Trophoblast cell (in vitro differentiated cells and primary cell): ENCODE measurements around the gene OR51A2.

Source experiments
- DNase-seq, 2 donors: peaks; one replicate each; pipeline ENCODE4 v3.0.0-alpha.2; 2016
- H2AFZ ChIP-seq: 2 replicates; pipeline ENCODE4 v1.6.1; 2013; ENCODE audit warnings: low read length, moderate library complexity, mild to moderate bottlenecking; ENCODE audit not compliant: insufficient read depth, poor library complexity
- H2AK5ac ChIP-seq: 2 replicates; pipeline ENCODE4 v1.6.1; 2013; ENCODE audit warnings: mild to moderate bottlenecking, low read length
- H2BK120ac ChIP-seq: 2 replicates; pipeline ENCODE4 v1.6.1; 2013; ENCODE audit warnings: low read length, mild to moderate bottlenecking, moderate library complexity; ENCODE audit not compliant: insufficient read depth, poor library complexity
- H2BK12ac ChIP-seq: 2 replicates; pipeline ENCODE4 v1.6.1; 2013; ENCODE audit warnings: mild to moderate bottlenecking, low read length, moderate library complexity
- H2BK5ac ChIP-seq: 2 replicates; pipeline ENCODE4 v1.6.1; 2013; ENCODE audit warnings: low read length, low read depth, moderate library complexity, mild to moderate bottlenecking; ENCODE audit not compliant: poor library complexity
- H3K14ac ChIP-seq: 2 replicates; pipeline ENCODE4 v1.6.1; 2013; ENCODE audit warnings: mild to moderate bottlenecking, low read length
- H3K18ac ChIP-seq: 2 replicates; pipeline ENCODE4 v1.6.1; 2013; ENCODE audit warnings: mild to moderate bottlenecking, low read length
- H3K23ac ChIP-seq: 2 replicates; pipeline ENCODE4 v1.6.1; 2013; ENCODE audit warnings: low read length
- H3K27ac ChIP-seq: 2 replicates; pipeline ENCODE4 v1.5.1; 2013; ENCODE audit warnings: low read depth, mild to moderate bottlenecking, inconsistent platforms, low read length, moderate library complexity
- H3K27me3 ChIP-seq: 2 replicates; pipeline ENCODE4 v1.6.1; 2013; ENCODE audit warnings: inconsistent platforms, mild to moderate bottlenecking, low read length, moderate library complexity; ENCODE audit not compliant: insufficient read depth
- H3K36me3 ChIP-seq, 2 experiments: 1 replicate in 1 of 2; 2 replicates in 1 of 2; pipeline ENCODE4 v1.6.1; 2013; ENCODE audit warnings: low read length in 2 of 2, mild to moderate bottlenecking in 2 of 2, moderate library complexity in 1 of 2; ENCODE audit not compliant: insufficient read depth in 2 of 2, control insufficient read depth in 1 of 2
- H3K4ac ChIP-seq: 2 replicates; pipeline ENCODE4 v1.6.1; 2013; ENCODE audit warnings: low read depth, mild to moderate bottlenecking, low read length, moderate library complexity
- H3K4me1 ChIP-seq, 2 experiments: 1 replicate in 1 of 2; 2 replicates in 1 of 2; pipeline ENCODE4 v1.6.1; 2013; ENCODE audit warnings: low read length in 2 of 2, mild to moderate bottlenecking in 2 of 2, moderate library complexity in 1 of 2; ENCODE audit not compliant: insufficient read depth in 2 of 2, control insufficient read depth in 1 of 2
- H3K4me2 ChIP-seq: 2 replicates; pipeline ENCODE4 v1.6.1; 2013; ENCODE audit warnings: inconsistent platforms, mild to moderate bottlenecking, low read length, moderate library complexity
- H3K4me3 ChIP-seq: 2 replicates; pipeline ENCODE4 v1.5.1; 2013; ENCODE audit warnings: mild to moderate bottlenecking, low read depth, low read length, inconsistent platforms
- H3K79me1 ChIP-seq: one replicate; pipeline ENCODE4 v1.6.1; 2013; ENCODE audit warnings: low read length
- H3K79me2 ChIP-seq: 2 replicates; pipeline ENCODE4 v1.6.1; 2013; ENCODE audit warnings: low read length, mild to moderate bottlenecking; ENCODE audit not compliant: control insufficient read depth, insufficient read depth, poor library complexity
- H3K9ac ChIP-seq: 2 replicates; pipeline ENCODE4 v1.6.1; 2013; ENCODE audit warnings: mild to moderate bottlenecking, low read length
- H3K9me3 ChIP-seq: 2 replicates; pipeline ENCODE4 v1.6.1; 2013; ENCODE audit warnings: low read depth, mild to moderate bottlenecking, control low read depth, inconsistent platforms, low read length; ENCODE audit not compliant: insufficient read depth
- H4K12ac ChIP-seq: 2 replicates; pipeline ENCODE4 v1.6.1; 2013; ENCODE audit warnings: low read depth, mild to moderate bottlenecking, low read length, moderate library complexity
- H4K8ac ChIP-seq: 2 replicates; pipeline ENCODE4 v1.6.1; 2013; ENCODE audit warnings: low read depth, mild to moderate bottlenecking, low read length, moderate library complexity
- H4K91ac ChIP-seq: one replicate; pipeline ENCODE4 v1.6.1; 2013; ENCODE audit warnings: low read depth, mild to moderate bottlenecking, low read length, moderate library complexity
- WGBS: extraction: QIAGEN DNeasy Blood & Tissue Kit; methylation state at CpG from one replicate; pipeline ENCODE4 v1.1.7; 2013; ENCODE audit warnings: missing lambda C conversion rate; ENCODE audit not compliant: insufficient read length, insufficient coverage; ENCODE audit errors: extremely low coverage; 5-methylcytosine and 5-hydroxymethylcytosine counted together

The OR51A2 gene

GRCh38 chr11:4962816-4963215 lies 7.3 kb upstream of the OR51A2 start:
- no peaks in the 10 kb centered on the region for H3K36me3 ChIP-seq
- H4K12ac ChIP-seq = no peak overlapping the region
- no peaks in the 10 kb centered on the region for H3K4me1 ChIP-seq
- DNase-seq = no peak
- no peak overlapping the region for H2AFZ ChIP-seq
- H3K79me1 ChIP-seq = no peaks in the 10 kb centered on the region
- H4K8ac ChIP-seq = no peak overlapping the region
- H3K9me3 ChIP-seq = no peaks in the 10 kb centered on the region
- no peak overlapping the region for H3K4me3 ChIP-seq
- H3K14ac ChIP-seq = no peak overlapping the region
- H3K27me3 ChIP-seq = no peaks in the 10 kb centered on the region
- no peak overlapping the region for H2BK5ac ChIP-seq
- H2BK120ac ChIP-seq = no peak overlapping the region
- H4K91ac ChIP-seq = no peak overlapping the region
- no peak overlapping the region for H3K18ac ChIP-seq
- no peak overlapping the region for H3K4ac ChIP-seq
- no peak overlapping the region for H2AK5ac ChIP-seq
- H3K27ac ChIP-seq = no peak overlapping the region
- no peak overlapping the region for H3K9ac ChIP-seq
- no peaks in the 10 kb centered on the region for H3K79me2 ChIP-seq
- no CpG with 5 or more reads among the region's 1 CpG for WGBS
- H3K4me2 ChIP-seq = no peak overlapping the region
- no peak overlapping the region for H3K23ac ChIP-seq
- no peak overlapping the region for H2BK12ac ChIP-seq

- H4K8ac ChIP-seq = no peak overlapping the region
- H3K14ac ChIP-seq = no peak overlapping the region
- H3K4me1 ChIP-seq = no peaks in the 10 kb centered on the region
- no peak overlapping the region for H3K4me2 ChIP-seq
- H3K36me3 ChIP-seq = no peaks in the 10 kb centered on the region
- H3K27ac ChIP-seq = no peak overlapping the region
- H3K79me1 ChIP-seq = no peaks in the 10 kb centered on the region
- H3K4me3 ChIP-seq = no peak overlapping the region
- no peaks in the 10 kb centered on the region for H3K27me3 ChIP-seq
- no peak overlapping the region for H4K12ac ChIP-seq
- H3K23ac ChIP-seq = no peak overlapping the region
- peak in 1 of 2 donors; percentile 5 for DNase-seq
- no peak overlapping the region for H2AFZ ChIP-seq
- H3K79me2 ChIP-seq = no peaks in the 10 kb centered on the region
- no peak overlapping the region for H3K9ac ChIP-seq
- H4K91ac ChIP-seq = no peak overlapping the region
- no peak overlapping the region for H3K4ac ChIP-seq
- no peak overlapping the region for H2BK5ac ChIP-seq
- H3K9me3 ChIP-seq = no peaks in the 10 kb centered on the region
- no peak overlapping the region for H2AK5ac ChIP-seq
- no CpG with 5 or more reads among the region's 3 CpGs for WGBS
- no peak overlapping the region for H2BK120ac ChIP-seq
- no peak overlapping the region for H2BK12ac ChIP-seq
- H3K18ac ChIP-seq = no peak overlapping the region
Measured at GRCh38 chr11:4960877-4961276, 5.4 kb upstream of the OR51A2 start.

- Histone ChIP-seq H2BK120ac (no peak overlapping the region), H4K91ac (no peak overlapping the region), H3K23ac (no peak overlapping the region), H3K4me3 (no peak overlapping the region), H3K14ac (no peak overlapping the region), H3K4ac (no peak overlapping the region), H4K8ac (no peak overlapping the region), H3K36me3 (no peaks in the 10 kb centered on the region), H2BK5ac (no peak overlapping the region), H2AK5ac (no peak overlapping the region), H3K27me3 (no peaks in the 10 kb centered on the region), H3K4me2 (no peak overlapping the region), H3K79me2 (no peaks in the 10 kb centered on the region), H2BK12ac (no peak overlapping the region), H3K9me3 (no peaks in the 10 kb centered on the region), H3K9ac (no peak overlapping the region), H4K12ac (no peak overlapping the region), H3K18ac (no peak overlapping the region), H2AFZ (no peak overlapping the region), H3K27ac (no peak overlapping the region), H3K4me1 (no peaks in the 10 kb centered on the region), H3K79me1 (no peaks in the 10 kb centered on the region)
- no peak for DNase-seq
- WGBS = no CpG with 5 or more reads among the region's 4 CpGs
Measured at GRCh38 chr11:4957396-4957795, 1.9 kb upstream of the OR51A2 start.

GRCh38 chr11:4947505-4947904 lies 8.0 kb downstream of the OR51A2 start, which contains the start of gene OR51A4:
Gene OR51A4, minus strand, starts transcription at chr11:4947605. Its CDS starts 505 bp downstream, at chr11:4947100.
- no peaks in the 10 kb centered on the region for H3K9me3 ChIP-seq
- H3K18ac ChIP-seq = no peak within 1 kb of the TSS
- H3K27ac ChIP-seq = no peak within 1 kb of the TSS

More at GRCh38 chr11:4947505-4947904, 8.0 kb downstream of the OR51A2 start, which contains the start of gene OR51A4:
- Histone ChIP-seq H3K4me2 (no peak within 1 kb of the TSS), H3K9ac (no peak within 1 kb of the TSS), H4K8ac (no peak within 1 kb of the TSS), H3K4me3 (no peak within 1 kb of the TSS), H2AK5ac (no peak within 1 kb of the TSS), H2AFZ (no peak within 1 kb of the TSS), H3K23ac (no peak within 1 kb of the TSS), H2BK120ac (no peak within 1 kb of the TSS), H4K91ac (no peak within 1 kb of the TSS), H3K36me3 (no peaks in the 10 kb centered on the region), H2BK5ac (no peak within 1 kb of the TSS), H3K14ac (no peak within 1 kb of the TSS), H3K27me3 (no peaks in the 10 kb centered on the region), H3K79me1 (no peaks in the 10 kb centered on the region), H3K79me2 (no peaks in the 10 kb centered on the region), H3K4me1 (no peaks in the 10 kb centered on the region), H3K4ac (no peak within 1 kb of the TSS), H2BK12ac (no peak within 1 kb of the TSS), H4K12ac (no peak within 1 kb of the TSS)
- no peak for DNase-seq
